HEK293 (cell line): Measurements from ENCODE around the gene PARVA.

Experiments
- CTCF ChIA-PET: fragments of 350-600 bp; formaldehyde crosslinking; extraction: SDS; loops from one replicate; lab custom pipeline; 2021; ENCODE audit warnings: antibody characterized with exemption; lab: Yijun Ruan, JAX
- POLR2A ChIA-PET: fragments of 300-600 bp; formaldehyde crosslinking; extraction: SDS; loops from one replicate; lab custom pipeline; 2020; ENCODE audit warnings: antibody characterized with exemption, inconsistent platforms; lab: Yijun Ruan, JAX
- H3K27ac ChIP-seq: fragments of 200-500 bp; sonication (Bioruptor generic); 2 replicates; pipeline ENCODE4 v1.5.1; 2014; ENCODE audit warnings: low read depth, low read length, control low read depth, inconsistent platforms; ENCODE audit errors: extremely low read depth
- H3K36me3 ChIP-seq, 2 experiments: fragments of 200-500 bp in 1 of 2; sonication (Bioruptor generic) in 1 of 2; 1 replicate in 1 of 2; 2 replicates in 1 of 2; pipeline ENCODE4 v1.5.1; 2014 to 2017; ENCODE audit warnings: inconsistent platforms in 2 of 2, low read length in 2 of 2; ENCODE audit not compliant: control insufficient read depth in 2 of 2, insufficient read depth in 1 of 2
- H3K4me1 ChIP-seq: fragments of 200-500 bp; sonication (Bioruptor generic); 2 replicates; pipeline ENCODE4 v1.5.1; 2014; ENCODE audit warnings: mild to moderate bottlenecking, low read length, inconsistent platforms; ENCODE audit not compliant: control insufficient read depth, insufficient read depth
- H3K4me3 ChIP-seq: 2 replicates; pipeline ENCODE4 v1.5.1; 2011; ENCODE audit warnings: low read depth, mild to moderate bottlenecking, control low read depth, low read length, moderate library complexity
- H3K9me3 ChIP-seq: fragments of 200-500 bp; sonication (Bioruptor generic); 2 replicates; pipeline ENCODE4 v1.5.1; 2014; ENCODE audit warnings: low read depth, low read length, inconsistent platforms; ENCODE audit not compliant: control insufficient read depth, insufficient read depth
- HOXD13 ChIP-seq: sonication (generic); formaldehyde crosslinking; IDR thresholded peaks from 2 replicates; pipeline ENCODE4 v1.8.0; 2022; ENCODE audit warnings: missing genetic modification reagents, borderline replicate concordance
- MZF1 ChIP-seq: fragments of 450-650 bp; formaldehyde crosslinking; IDR thresholded peaks from 2 replicates; pipeline ENCODE4 v1.5.1; 2017; ENCODE audit warnings: missing biosample characterization, missing genetic modification characterization, borderline replicate concordance
- SETDB1 ChIP-seq: IDR thresholded peaks from one replicate; pipeline ENCODE4 v1.6.1; 2017; ENCODE audit warnings: mild to moderate bottlenecking, low read length, moderate library complexity, mixed read lengths; ENCODE audit not compliant: insufficient read length
- ZBTB17 ChIP-seq: fragments of 450-650 bp; formaldehyde crosslinking; IDR thresholded peaks from 2 replicates; pipeline ENCODE4 v1.5.1; 2016; ENCODE audit warnings: missing biosample characterization, missing genetic modification characterization
- ZBTB44 ChIP-seq: fragments of 450-650 bp; IDR thresholded peaks from 2 replicates; pipeline ENCODE4 v1.5.1; 2018; ENCODE audit warnings: missing biosample characterization, mild to moderate bottlenecking, missing genetic modification characterization
- ZFP41 ChIP-seq: fragments of 450-650 bp; formaldehyde crosslinking; IDR thresholded peaks from 2 replicates; pipeline ENCODE4 v1.5.1; 2016; ENCODE audit warnings: missing biosample characterization, missing genetic modification characterization, borderline replicate concordance
- ZNF133 ChIP-seq: fragments of 450-650 bp; formaldehyde crosslinking; IDR thresholded peaks from 2 replicates; pipeline ENCODE4 v1.5.1; 2016; ENCODE audit warnings: missing biosample characterization, missing genetic modification characterization
- ZNF280C ChIP-seq: fragments of 450-650 bp; formaldehyde crosslinking; IDR thresholded peaks from 2 replicates; pipeline ENCODE4 v1.5.1; 2016; ENCODE audit warnings: missing biosample characterization, missing genetic modification characterization
- ZNF280D ChIP-seq: fragments of 450-650 bp; formaldehyde crosslinking; IDR thresholded peaks from 2 replicates; pipeline ENCODE4 v1.5.1; 2016; ENCODE audit warnings: missing biosample characterization, missing genetic modification characterization
- ZNF341 ChIP-seq: fragments of 450-650 bp; formaldehyde crosslinking; IDR thresholded peaks from 2 replicates; pipeline ENCODE4; 2016; ENCODE audit warnings: low read depth, missing biosample characterization, missing genetic modification characterization
- ZNF548 ChIP-seq: fragments of 450-650 bp; formaldehyde crosslinking; IDR thresholded peaks from 2 replicates; pipeline ENCODE4 v1.5.1; 2016; ENCODE audit warnings: missing biosample characterization, missing genetic modification characterization
- ZNF558 ChIP-seq: fragments of 450-650 bp; formaldehyde crosslinking; IDR thresholded peaks from 2 replicates; pipeline ENCODE4 v1.5.1; 2016; ENCODE audit warnings: missing biosample characterization, missing genetic modification characterization
- ZSCAN16 ChIP-seq: fragments of 450-650 bp; formaldehyde crosslinking; IDR thresholded peaks from 2 replicates; pipeline ENCODE4 v1.5.1; 2016; ENCODE audit warnings: missing biosample characterization, missing genetic modification characterization
- TF ChIP-seq, protein P1 (sequence below): fragments of 450-650 bp; formaldehyde crosslinking; IDR thresholded peaks from 2 replicates; pipeline ENCODE4 v1.5.1; 2016; ENCODE audit warnings: missing biosample characterization, missing genetic modification characterization

PARVA gene

DNA sequence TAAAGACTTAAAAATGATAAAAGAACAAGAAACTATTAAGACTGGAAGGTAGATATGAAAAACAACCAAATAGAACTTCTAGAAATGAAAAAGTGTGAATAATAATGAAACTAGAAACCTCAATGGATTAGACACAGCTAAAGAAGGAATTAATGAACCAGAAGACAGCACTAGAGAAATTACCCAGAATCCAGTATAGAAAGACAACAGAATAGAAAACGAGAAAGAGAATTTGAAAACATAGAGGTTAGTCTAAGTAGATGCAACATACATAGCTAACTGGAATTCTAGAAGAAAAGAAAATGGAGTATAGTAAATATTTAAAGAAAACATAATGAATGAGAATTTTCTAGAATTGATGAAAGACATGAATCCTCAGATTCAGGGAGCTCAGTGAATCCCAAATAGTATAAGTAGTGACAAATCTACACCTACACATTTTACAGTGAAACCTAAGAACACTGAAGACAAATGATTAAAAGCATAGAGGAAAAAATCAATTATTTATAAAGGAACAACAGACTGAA lies 111.9 kb downstream of the PARVA start:
- ChIA-PET CTCF (interaction anchor here (0.8 kb wide), 1 partner anchor 126 kb away, joined by 3 read pairs; no protein-coding TSS in a partner anchor), POLR2A (no interaction called here)
- TF ChIP-seq ZNF558 (tag by site-specific recombination) (peak; percentile 98), SETDB1 (peak; percentile 20), ZNF341 (no peak), ZFP41 (tag by site-specific recombination) (no peak), ZNF548 (tag by site-specific recombination) (no peak)
- Histone ChIP-seq H3K9me3 (no peaks in the 10 kb centered on the region), H3K4me3 (no peak overlapping the region), H3K27ac (no peak overlapping the region), H3K4me1 (no peaks in the 10 kb centered on the region), H3K36me3 (no peaks in the 10 kb centered on the region)

GRCh38 chr11:12494699-12495098 lies 117.3 kb downstream of the PARVA start:
- TF ChIP-seq ZNF133 (tag by site-specific recombination) (peak; percentile 35; the same call in 1 of the 2 replicates), ZNF280D (tag by site-specific recombination) (no peak)
- H3K4me3 ChIP-seq: no peak overlapping the region
- ChIA-PET POLR2A (interaction anchor here (0.6 kb wide), 1 partner anchor 59 kb away, joined by 3 read pairs; no protein-coding TSS in a partner anchor), CTCF (interaction anchor here (1.4 kb wide), 1 partner anchor 83 kb away, joined by 3 read pairs; no protein-coding TSS in a partner anchor)
- peaks cover 0 to 13% of the 10 kb centered on the region in 2 experiments; a peak in 1 of 3 replicates for H3K36me3 ChIP-seq
- H3K4me1 ChIP-seq: no peaks in the 10 kb centered on the region
- H3K9me3 ChIP-seq: no peaks in the 10 kb centered on the region
- H3K27ac ChIP-seq: no peak overlapping the region

- no peak overlapping the region for H3K4me3 ChIP-seq
- ChIA-PET POLR2A (no interaction called here), CTCF (interaction anchor here (0.5 to 1.1 kb wide), 3 partner anchors 9 to 182 kb away, joined by 3 to 4 read pairs (median 3); no protein-coding TSS in a partner anchor)
- no peaks in the 10 kb centered on the region for H3K9me3 ChIP-seq
- peak; percentile 68 for TF ChIP-seq ZBTB44 (tag by site-specific recombination)
- no peak for TF ChIP-seq MZF1 (tag by site-specific recombination)
- no peaks in the 10 kb centered on the region for H3K4me1 ChIP-seq
- H3K36me3 ChIP-seq: peaks cover 0 to 16% of the 10 kb centered on the region in 2 experiments; a peak in 1 of 3 replicates
- H3K27ac ChIP-seq: no peak overlapping the region
Measured at GRCh38 chr11:12496181-12497025, 119.0 kb downstream of the PARVA start.

GRCh38 chr11:12497431-12497830 lies 120.1 kb downstream of the PARVA start:
- ChIA-PET POLR2A (no interaction called here), CTCF (interaction anchor here (1.1 kb wide), 1 partner anchor 10 kb away, joined by 4 read pairs; no protein-coding TSS in a partner anchor)
- Histone ChIP-seq H3K4me1 (no peaks in the 10 kb centered on the region), H3K4me3 (no peak overlapping the region), H3K27ac (no peak overlapping the region), H3K36me3 (peaks cover 0 to 16% of the 10 kb centered on the region in 2 experiments; a peak in 1 of 3 replicates), H3K9me3 (no peaks in the 10 kb centered on the region)
- TF ChIP-seq HOXD13 (CRISPR knock-in tag) (no peak), ZSCAN16 (no peak), ZFP41 (tag by site-specific recombination) (no peak), SETDB1 (no peak), ZBTB17 (no peak), ZNF280C (tag by site-specific recombination) (no peak)
- TF ChIP-seq, protein P1, sequence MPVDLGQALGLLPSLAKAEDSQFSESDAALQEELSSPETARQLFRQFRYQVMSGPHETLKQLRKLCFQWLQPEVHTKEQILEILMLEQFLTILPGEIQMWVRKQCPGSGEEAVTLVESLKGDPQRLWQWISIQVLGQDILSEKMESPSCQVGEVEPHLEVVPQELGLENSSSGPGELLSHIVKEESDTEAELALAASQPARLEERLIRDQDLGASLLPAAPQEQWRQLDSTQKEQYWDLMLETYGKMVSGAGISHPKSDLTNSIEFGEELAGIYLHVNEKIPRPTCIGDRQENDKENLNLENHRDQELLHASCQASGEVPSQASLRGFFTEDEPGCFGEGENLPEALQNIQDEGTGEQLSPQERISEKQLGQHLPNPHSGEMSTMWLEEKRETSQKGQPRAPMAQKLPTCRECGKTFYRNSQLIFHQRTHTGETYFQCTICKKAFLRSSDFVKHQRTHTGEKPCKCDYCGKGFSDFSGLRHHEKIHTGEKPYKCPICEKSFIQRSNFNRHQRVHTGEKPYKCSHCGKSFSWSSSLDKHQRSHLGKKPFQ (tag by site-specific recombination): no peak
